Mucosa of stomach (tissue), 1 donor: Measurements from ENCODE around the gene ALAS2.

Source experiments
- H3K27me3 ChIP-seq: one replicate; pipeline ENCODE4 v1.7.0; 2013; ENCODE audit warnings: mild to moderate bottlenecking, low read length; ENCODE audit not compliant: control insufficient read depth, insufficient read depth
- H3K36me3 ChIP-seq: one replicate; pipeline ENCODE4 v1.7.0; 2013; ENCODE audit warnings: low read length; ENCODE audit not compliant: control insufficient read depth, insufficient read depth
- H3K4me1 ChIP-seq: one replicate; pipeline ENCODE4 v1.7.0; 2013; ENCODE audit warnings: mild to moderate bottlenecking, low read length; ENCODE audit not compliant: control insufficient read depth, insufficient read depth
- H3K4me3 ChIP-seq: one replicate; pipeline ENCODE4 v1.7.0; 2013; ENCODE audit warnings: low read length
- H3K9ac ChIP-seq: one replicate; pipeline ENCODE4 v1.7.0; 2013; ENCODE audit warnings: mild to moderate bottlenecking, low read length, moderate library complexity
- H3K9me3 ChIP-seq: one replicate; pipeline ENCODE4 v1.7.0; 2013; ENCODE audit warnings: mild to moderate bottlenecking, low read length, moderate library complexity; ENCODE audit not compliant: control insufficient read depth
- donor health status: Pancreatic carcinoma.

The ALAS2 gene

GRCh38 chrX:55028611-55029010 is 2.2 kb downstream of the ALAS2 start:
- Histone ChIP-seq H3K4me3 (no peak overlapping the region), H3K4me1 (no peaks in the 10 kb centered on the region), H3K9me3 (no peaks in the 10 kb centered on the region), H3K36me3 (no peaks in the 10 kb centered on the region), H3K27me3 (no peaks in the 10 kb centered on the region), H3K9ac (no peak overlapping the region)

DNA sequence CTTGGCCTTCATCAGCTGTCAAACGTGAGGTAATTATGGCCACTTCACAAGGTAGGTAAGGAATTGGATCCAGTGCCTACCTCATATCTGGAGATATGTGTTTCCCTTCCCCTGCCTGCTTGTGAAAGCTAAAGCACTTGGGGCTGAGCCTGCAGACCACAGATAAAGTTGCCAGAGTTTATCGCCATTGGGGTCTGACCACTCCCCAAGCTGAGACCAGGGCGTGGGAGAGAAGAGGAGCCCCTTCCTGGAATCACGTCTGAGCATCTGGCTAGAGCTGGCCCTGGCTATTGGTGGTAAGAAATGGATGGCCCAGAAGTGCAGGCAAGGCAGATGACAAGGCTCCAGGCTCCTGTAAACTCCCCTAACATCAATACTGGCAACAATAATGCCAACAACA is 2.7 kb downstream of the ALAS2 start:
- H3K9me3 ChIP-seq: no peaks in the 10 kb centered on the region
- H3K4me3 ChIP-seq: no peak overlapping the region
- H3K4me1 ChIP-seq: no peaks in the 10 kb centered on the region
- no peak overlapping the region for H3K9ac ChIP-seq
- no peaks in the 10 kb centered on the region for H3K36me3 ChIP-seq
- H3K27me3 ChIP-seq: no peaks in the 10 kb centered on the region

- no peak overlapping the region for H3K9ac ChIP-seq
- H3K4me3 ChIP-seq: no peak overlapping the region
- no peaks in the 10 kb centered on the region for H3K9me3 ChIP-seq
- H3K36me3 ChIP-seq: no peaks in the 10 kb centered on the region
- no peaks in the 10 kb centered on the region for H3K27me3 ChIP-seq
- H3K4me1 ChIP-seq: no peaks in the 10 kb centered on the region
These were observed 3.9 kb downstream of the ALAS2 start for GRCh38 chrX:55026840-55027239.

GRCh38 chrX:55026143-55026542 is 4.6 kb downstream of the ALAS2 start:
- Histone ChIP-seq H3K27me3 (no peaks in the 10 kb centered on the region), H3K9me3 (no peaks in the 10 kb centered on the region), H3K4me3 (no peak overlapping the region), H3K4me1 (no peaks in the 10 kb centered on the region), H3K36me3 (no peaks in the 10 kb centered on the region), H3K9ac (no peak overlapping the region)

GRCh38 chrX:55014897-55015299 is 15.9 kb downstream of the ALAS2 start:
- Histone ChIP-seq H3K36me3 (no peaks in the 10 kb centered on the region), H3K9me3 (no peaks in the 10 kb centered on the region), H3K9ac (no peak overlapping the region), H3K4me1 (no peaks in the 10 kb centered on the region), H3K4me3 (no peak overlapping the region), H3K27me3 (no peaks in the 10 kb centered on the region)

DNA sequence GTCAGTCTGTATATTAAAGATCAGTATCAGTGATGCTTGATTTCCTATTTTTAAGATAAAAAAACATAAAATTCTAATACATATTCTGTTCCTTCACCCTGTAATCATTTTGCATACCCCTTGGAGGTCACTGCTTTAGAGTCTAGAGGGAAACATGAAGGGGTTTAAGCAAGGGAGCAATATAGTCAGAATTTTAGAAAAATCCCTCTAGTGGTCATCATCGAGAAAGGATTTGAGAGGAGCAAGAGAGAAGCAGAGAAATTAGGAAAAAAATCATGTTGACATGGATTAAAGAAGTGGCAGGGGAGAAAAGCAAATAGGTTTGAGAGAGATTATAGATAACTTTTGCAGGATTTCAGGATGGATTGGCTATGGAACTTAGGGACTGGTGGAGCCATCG is 19.5 kb downstream of the ALAS2 start:
- no peak overlapping the region for H3K9ac ChIP-seq
- peaks cover 21% of the 10 kb centered on the region for H3K4me1 ChIP-seq
- H3K9me3 ChIP-seq: no peaks in the 10 kb centered on the region
- H3K27me3 ChIP-seq: no peaks in the 10 kb centered on the region
- no peaks in the 10 kb centered on the region for H3K36me3 ChIP-seq
- H3K4me3 ChIP-seq: no peak overlapping the region

GRCh38 chrX:55008571-55009358 is 22.0 kb downstream of the ALAS2 start:
- H3K4me1 ChIP-seq: peaks cover 21% of the 10 kb centered on the region
- no peaks in the 10 kb centered on the region for H3K27me3 ChIP-seq
- no peak overlapping the region for H3K9ac ChIP-seq
- no peaks in the 10 kb centered on the region for H3K36me3 ChIP-seq
- H3K9me3 ChIP-seq: no peaks in the 10 kb centered on the region
- no peak overlapping the region for H3K4me3 ChIP-seq

- no peak overlapping the region for H3K4me3 ChIP-seq
- no peaks in the 10 kb centered on the region for H3K27me3 ChIP-seq
- H3K36me3 ChIP-seq: no peaks in the 10 kb centered on the region
- peak overlapping the region; percentile 53 for H3K9ac ChIP-seq
- no peaks in the 10 kb centered on the region for H3K9me3 ChIP-seq
- H3K4me1 ChIP-seq: peaks cover 21% of the 10 kb centered on the region
These were observed 23.1 kb downstream of the ALAS2 start for GRCh38 chrX:55007656-55008055.

DNA sequence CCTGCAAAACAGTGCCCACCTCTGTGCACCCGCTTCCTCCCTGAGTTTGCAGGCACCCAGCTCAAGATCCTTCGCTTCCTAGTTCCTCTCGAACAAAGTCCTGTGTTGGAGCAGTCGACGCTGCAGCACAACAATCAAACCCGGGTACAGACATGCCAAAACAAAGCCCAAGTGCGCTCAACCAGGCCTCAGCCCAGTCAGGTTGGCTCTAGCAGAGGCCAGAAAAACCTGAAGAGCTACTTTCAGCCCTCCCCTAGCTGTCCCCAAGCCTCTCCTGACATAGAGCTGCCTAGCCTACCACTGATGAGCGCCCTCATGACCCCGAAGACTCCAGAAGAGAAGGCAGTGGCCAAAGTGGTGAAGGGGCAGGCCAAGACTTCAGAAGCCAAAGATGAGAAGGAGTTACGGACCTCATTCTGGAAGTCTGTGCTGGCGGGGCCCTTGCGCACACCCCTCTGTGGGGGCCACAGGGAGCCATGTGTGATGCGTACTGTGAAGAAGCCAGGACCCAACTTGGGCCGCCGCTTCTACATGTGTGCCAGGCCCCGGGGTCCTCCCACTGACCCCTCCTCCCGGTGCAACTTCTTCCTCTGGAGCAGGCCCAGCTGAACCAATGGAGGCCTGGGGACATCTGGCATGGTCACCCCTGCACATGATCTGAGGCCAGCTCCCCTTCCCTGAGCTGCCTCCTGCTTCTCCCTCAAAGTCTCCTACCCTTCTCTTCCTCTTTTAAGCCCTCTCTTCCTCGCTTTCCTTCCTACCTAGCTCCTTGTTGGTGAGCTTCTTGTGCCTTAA is 23.8 kb downstream of the ALAS2 start:
- Histone ChIP-seq H3K27me3 (no peaks in the 10 kb centered on the region), H3K9ac (peak overlapping the region; percentile 53), H3K36me3 (no peaks in the 10 kb centered on the region), H3K4me1 (peaks cover 21% of the 10 kb centered on the region), H3K4me3 (no peak overlapping the region), H3K9me3 (no peaks in the 10 kb centered on the region)

GRCh38 chrX:55005256-55005655 is 25.5 kb downstream of the ALAS2 start:
- H3K4me1 ChIP-seq: peaks cover 27% of the 10 kb centered on the region
- H3K36me3 ChIP-seq: no peaks in the 10 kb centered on the region
- H3K9me3 ChIP-seq: no peaks in the 10 kb centered on the region
- H3K9ac ChIP-seq: no peak overlapping the region
- H3K27me3 ChIP-seq: no peaks in the 10 kb centered on the region
- no peak overlapping the region for H3K4me3 ChIP-seq

GRCh38 chrX:55004231-55004630 is 26.5 kb downstream of the ALAS2 start:
- no peaks in the 10 kb centered on the region for H3K27me3 ChIP-seq
- no peak overlapping the region for H3K4me3 ChIP-seq
- H3K36me3 ChIP-seq: no peaks in the 10 kb centered on the region
- H3K4me1 ChIP-seq: peaks cover 27% of the 10 kb centered on the region
- no peak overlapping the region for H3K9ac ChIP-seq
- H3K9me3 ChIP-seq: no peaks in the 10 kb centered on the region
